Activated CD4-positive, alpha-beta T cell treated with anti-CD3 and anti-CD28 coated beads, Interleukin-2, amount 50 U/mL, for 4 hours (primary cell): ENCODE measurements around the gene MDC1.
"Not testable (repeated sequence)": the region's sequence is repeated elsewhere in the genome, so short reads cannot be mapped to it uniquely, and the experiment has no call there.

Experiments
- DNase-seq, 2 experiments: peaks; one replicate each; pipeline ENCODE4 v3.0.0-alpha.2; 2020

MDC1 gene

DNA sequence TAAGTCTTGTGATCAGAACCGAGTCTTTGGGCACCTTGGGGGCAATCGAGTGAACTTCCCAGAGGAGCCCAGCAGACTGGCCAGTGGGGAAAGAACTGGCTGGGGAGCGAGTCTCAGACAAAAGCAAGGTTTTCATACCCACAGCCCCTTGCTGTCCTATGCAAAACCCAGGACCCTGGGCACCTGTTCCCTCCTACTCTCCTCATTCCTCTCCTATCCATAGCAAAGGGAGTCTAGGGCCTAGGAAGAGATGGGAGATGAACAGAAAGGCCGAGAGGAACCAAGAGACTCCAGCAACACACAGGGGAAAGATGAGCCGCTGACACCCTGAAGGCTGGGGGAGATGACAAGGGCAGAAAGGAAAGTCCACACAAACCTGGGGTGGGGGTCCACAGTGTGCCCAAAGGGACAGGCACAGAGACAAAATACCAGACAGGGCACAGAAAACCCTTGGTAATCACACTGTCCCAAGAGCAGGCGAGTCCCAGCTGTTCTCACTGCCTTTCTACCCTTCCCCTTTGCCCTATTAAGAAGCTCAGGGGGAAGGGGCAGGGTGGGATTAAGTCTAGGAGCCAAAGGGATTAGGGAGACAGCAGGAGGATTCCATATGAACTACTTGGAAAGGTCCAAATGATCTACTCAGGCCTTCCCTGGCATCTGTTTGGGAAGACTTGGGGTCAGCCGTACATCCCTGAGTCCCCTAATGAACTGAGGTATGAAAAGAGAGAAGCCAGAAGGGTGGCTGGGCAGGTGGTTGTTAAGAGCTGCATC, 37.1 kb downstream of the MDC1 start:
- DNase-seq: no peak

- peak; percentile 89 to 90 for DNase-seq
These were observed 37.9 kb downstream of the MDC1 start for GRCh38 chr6:30678964-30679726.

- DNase-seq: no peak
These were observed 40.3 kb downstream of the MDC1 start for GRCh38 chr6:30676660-30677285.

DNA sequence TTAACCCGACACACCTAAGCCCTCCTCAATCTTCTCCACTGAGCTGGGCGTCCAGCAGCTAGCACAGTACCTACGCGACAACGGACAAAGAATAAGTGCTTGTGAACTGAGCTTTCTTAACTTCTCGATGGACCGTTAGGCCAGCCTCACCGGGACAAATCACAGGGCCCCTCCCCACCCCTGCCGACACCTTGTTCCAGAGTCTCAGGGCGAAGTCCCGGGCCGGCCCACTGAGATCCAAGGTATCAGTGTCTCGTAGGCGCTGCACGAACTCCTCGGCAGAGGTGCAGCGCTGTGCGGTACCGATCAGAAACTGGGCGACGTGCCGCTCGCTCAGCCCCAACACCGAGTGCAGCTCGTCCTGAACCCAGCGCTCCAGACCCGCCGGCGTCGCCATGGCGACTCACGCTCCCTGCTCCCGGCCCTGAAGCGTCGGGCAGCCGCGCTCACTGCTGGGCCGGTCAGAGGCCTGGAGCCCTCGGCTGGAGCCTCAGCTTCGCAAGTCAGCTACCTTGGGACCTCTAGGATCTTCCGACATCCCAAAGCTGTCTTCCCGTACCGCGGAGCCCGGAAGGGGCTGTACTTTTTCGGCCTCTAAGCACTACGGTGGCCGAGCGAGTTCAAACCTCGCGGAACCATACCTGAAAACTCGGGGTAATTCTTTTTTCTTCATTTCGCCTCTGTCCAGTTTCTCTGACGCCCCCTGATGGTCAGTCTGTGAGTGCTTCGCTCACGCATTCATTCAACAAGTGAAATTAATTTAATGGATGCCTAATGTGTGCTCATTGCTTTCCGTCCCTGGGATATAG, 44.4 kb downstream of the MDC1 start, which contains the start of gene DHX16:
TSS of gene DHX16 (minus strand) at position 562 of the 809 bp plus-strand sequence. CDS start at position 397, 165 bp downstream.
- DNase-seq: peak; percentile 86 to 87

DNA sequence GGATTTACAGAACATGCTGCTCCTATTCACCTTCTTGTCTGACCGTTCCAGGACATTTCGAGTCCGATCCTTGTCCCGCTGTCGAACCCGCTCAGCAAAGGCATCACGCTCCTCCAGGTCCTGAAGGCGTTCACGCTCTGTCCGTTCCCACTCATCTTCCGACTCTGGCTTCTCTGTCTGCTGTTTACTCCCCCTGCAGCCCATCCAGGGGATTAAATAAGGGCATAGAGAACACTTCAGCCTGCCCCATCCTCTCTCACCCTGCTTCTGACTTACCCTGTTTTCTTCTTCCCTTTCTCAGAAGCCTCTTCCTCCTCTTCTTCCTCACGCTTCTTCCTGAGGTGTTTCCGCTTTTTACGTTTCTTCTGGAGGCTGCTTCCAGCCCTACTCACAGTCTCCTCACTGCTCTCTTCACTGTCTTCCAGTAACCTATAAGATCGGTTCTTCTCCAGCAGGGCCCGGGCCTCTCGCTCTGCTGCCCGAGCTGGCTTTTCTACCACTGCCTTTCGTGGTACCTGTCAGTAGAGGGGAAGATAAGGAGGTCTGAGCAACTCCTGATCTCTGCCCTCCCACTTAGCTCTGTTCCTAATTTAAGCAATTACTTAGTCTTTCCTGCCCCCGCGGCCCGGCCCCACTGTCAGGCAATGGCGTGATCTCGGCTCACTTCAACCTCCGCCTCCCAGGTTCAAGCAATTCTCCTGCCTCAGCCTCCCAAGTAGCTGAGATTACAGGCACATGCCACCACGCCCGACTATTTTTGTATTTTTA, 46.1 kb downstream of the MDC1 start:
- DNase-seq: no peak

- peak; percentile 34 to 48 for DNase-seq
These were observed 50.8 kb downstream of the MDC1 start for GRCh38 chr6:30666300-30666699.

GRCh38 chr6:30664994-30665767, 51.9 kb downstream of the MDC1 start:
- DNase-seq: no peak

- DNase-seq: not testable (repeated sequence)
These were observed 59.2 kb downstream of the MDC1 start for GRCh38 chr6:30657922-30658321.

DNA sequence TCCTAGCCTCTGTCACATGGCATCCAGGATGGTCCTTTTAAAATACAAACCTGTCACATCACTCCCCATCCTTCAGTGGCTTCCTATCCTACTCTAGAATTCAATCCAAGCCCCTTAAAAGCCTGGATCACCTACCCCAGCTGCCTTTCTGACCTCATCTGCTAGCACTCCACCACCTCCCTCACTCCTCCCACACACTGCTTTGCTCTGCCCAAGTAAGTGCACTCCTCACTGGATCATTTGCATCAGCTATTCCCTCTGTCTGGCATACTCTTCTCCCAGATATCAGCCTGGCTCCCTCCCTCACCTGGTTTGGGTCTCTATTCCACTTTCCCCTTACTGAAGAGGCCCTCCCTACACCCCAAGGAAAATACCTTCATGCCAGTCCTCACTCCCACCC, 59.6 kb downstream of the MDC1 start:
- DNase-seq: no peak

DNA sequence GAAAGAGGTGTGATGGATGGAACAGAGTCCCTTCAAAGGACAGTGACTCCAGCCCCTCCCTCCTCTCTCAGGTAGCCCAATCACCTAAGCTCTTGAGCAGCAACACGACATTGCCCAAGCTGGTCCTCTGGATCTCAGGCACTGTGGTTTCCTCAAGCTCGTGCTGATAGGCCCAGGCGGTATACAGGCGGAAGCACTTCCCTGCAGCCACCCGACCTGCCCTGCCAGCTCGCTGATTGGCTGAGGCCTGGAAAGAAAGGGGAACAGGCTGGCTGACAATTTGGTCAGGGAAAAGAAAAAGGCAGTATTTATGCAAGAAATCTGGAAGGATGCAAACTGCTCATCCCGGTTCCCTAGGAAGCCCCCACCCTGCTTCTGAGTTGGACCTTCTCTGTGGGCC, 60.6 kb downstream of the MDC1 start:
- DNase-seq: no peak

DNA sequence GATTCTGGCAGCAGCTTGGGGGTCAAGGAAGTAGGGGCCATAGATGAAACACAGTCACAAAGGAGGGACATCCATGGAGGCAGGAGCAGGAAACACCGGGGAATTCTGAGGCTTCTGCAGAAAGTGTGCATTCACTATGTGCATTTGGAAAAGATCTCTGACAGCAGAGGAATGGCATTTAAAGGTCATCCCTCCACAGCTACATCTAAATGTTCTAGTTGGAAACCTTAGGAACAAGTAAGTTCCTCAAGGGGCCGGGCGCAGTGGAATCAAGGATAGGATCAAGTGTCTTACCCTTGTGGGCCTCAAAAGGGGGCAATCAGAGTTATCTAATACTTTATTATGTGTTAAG, 61.4 kb downstream of the MDC1 start:
- DNase-seq: no peak

- no peak for DNase-seq
These were observed 62.0 kb downstream of the MDC1 start for GRCh38 chr6:30654798-30655742.

DNA sequence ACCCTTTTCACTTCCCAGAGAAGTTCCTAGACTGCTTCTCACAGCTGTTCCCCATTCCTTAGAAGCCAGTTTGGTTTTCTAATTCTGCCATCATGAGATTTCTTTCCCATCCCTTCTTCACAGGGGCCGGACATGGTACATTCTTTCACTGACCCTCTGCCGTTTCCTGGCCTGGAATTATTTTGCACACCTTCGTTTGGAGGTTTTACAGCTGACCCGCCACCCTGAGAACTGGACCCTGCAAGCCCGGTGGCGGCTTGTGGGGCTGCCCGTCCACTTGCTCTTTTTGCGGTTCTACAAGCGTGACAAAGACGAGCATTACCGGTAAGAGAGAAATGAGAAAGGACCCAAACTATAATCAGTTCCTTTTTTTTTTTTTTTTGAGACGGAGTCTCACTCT, 65.9 kb downstream of the MDC1 start:
- no peak for DNase-seq
